ENCODE measurements around the gene MT1X.

- TF ChIP-seq CTCF (IDR thresholded peaks at IDR 0.05; ENCODE audit: low read depth, low read length) = no peak
- TF ChIP-seq EZH2phosphoT487 (IDR thresholded peaks at IDR 0.05; ENCODE audit: low read depth) = no peak
Measured at GRCh38 chr16:56691885-56692284, 9.6 kb downstream of the MT1X start.
